ENCODE data around the gene SUMO3. TPM values are rescaled to one million over a fixed set of nuclear protein-coding genes. Genes with fewer than 3 reads are reported as not detected.

Gene SUMO3
- total and polyA plus RNA-seq, 2 of the 13 experiments (the other 11 are each of a cell fraction or from before 2014, with no cell fraction given), result 51.4 to 92.4 TPM

DNA sequence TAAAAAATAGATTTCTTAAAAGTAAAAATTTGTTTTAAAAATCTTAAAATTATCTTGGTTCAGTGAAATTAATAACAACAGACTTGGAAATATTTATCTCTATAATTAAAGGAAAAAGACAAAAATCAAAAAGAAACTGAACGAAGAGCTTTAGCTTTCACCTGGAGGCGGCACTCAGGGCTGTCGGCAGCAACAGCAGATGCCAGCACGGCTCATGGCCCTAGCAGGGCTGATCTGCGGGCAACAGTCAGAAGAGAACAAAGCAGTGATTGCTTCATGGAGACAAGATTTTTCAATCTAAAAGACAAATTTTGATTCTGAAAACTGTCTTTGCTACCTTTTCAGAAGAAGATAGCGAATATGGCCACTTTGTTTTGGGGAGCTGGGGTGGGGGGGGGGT, 38.9 kb downstream of the SUMO3 start:
- Histone ChIP-seq H3K27me3 (ENCODE audit: control insufficient read depth in 1 of 2, insufficient read depth in 2 of 2, low read length in 2 of 2) (no peaks in the 10 kb centered on the region), H3K9me3 (ENCODE audit: low read length) (no peaks in the 10 kb centered on the region), H3K4me3 (replicated peaks in 1 of 3; ENCODE audit: insufficient read depth in 1 of 3, low read depth in 2 of 3, low read length in 3 of 3) (no peak overlapping the region), H3K36me3 (replicated peaks in 1 of 2; ENCODE audit: control insufficient read depth in 1 of 2, insufficient read depth in 2 of 2, low read length in 2 of 2) (peaks cover 10 to 45% of the 10 kb centered on the region in 2 experiments), H2AFZ (ENCODE audit: low read length) (no peak overlapping the region), H3K4me2 (ENCODE audit: low read depth, low read length) (no peak overlapping the region), H4K20me1 (ENCODE audit: insufficient read depth, low read length) (no peaks in the 10 kb centered on the region; the same call in 1 of the 2 replicates), H3K27ac (ENCODE audit: extremely low read length, insufficient read depth, low read length) (peak overlapping the region; percentile 18), H3K9ac (ENCODE audit: insufficient read depth, low read depth, low read length) (no peak overlapping the region), H3K79me2 (ENCODE audit: insufficient read depth, low read length) (peaks cover 19% of the 10 kb centered on the region), H3K4me1 (ENCODE audit: insufficient read depth, low read length) (peaks cover 29% of the 10 kb centered on the region)
- 91% methylated on average over 6 of the region's 6 CpGs for WGBS (ENCODE audit: low lambda C conversion rate)
- ChIA-PET CTCF (ENCODE audit: low intra/inter-chr PET ratio, low total read pairs) (no interaction called here), POLR2A (interaction anchor here (0.6 to 0.7 kb wide), 2 partner anchors 23 to 39 kb away, joined by 3 to 4 read pairs; partner anchors contain the start of genes SUMO3 and UBE2G2)
- intact Hi-C loops (cut with micrococcal nuclease; ENCODE audit: unreplicated experiment) (no loop called here), in situ Hi-C loops (cut with HindIII; ENCODE audit: extremely low pct_ligation_motif_present, low pct_unique_long_range_greater_than_20kb) (no loop called here)
- DNase-seq (ENCODE audit: low spot score) (no peak), ATAC-seq (no peak), FAIRE-seq (no peak)
- BruUV-seq (replicated peaks), result no TSS peak
- TF ChIP-seq ZNF510 (CRISPR knock-in tag; IDR thresholded peaks at IDR 0.05; ENCODE audit: low read depth) (no peak), FOSL1 (CRISPR knock-in tag; IDR thresholded peaks at IDR 0.05; ENCODE audit: borderline replicate concordance) (no peak), ZNF850 (CRISPR knock-in tag; conservative IDR thresholded peaks at IDR 0.05) (no peak), NFIB (CRISPR knock-in tag; IDR thresholded peaks at IDR 0.05; ENCODE audit: borderline replicate concordance) (no peak), RARG (CRISPR knock-in tag; IDR thresholded peaks at IDR 0.05; ENCODE audit: low read depth) (no peak), KDM1A (CRISPR knock-in tag; IDR thresholded peaks at IDR 0.05) (no peak), HNRNPH1 (optimal IDR thresholded peaks at IDR 0.05; ENCODE audit: low read depth, low read length) (no peak), ZSCAN12 (CRISPR knock-in tag; IDR thresholded peaks at IDR 0.05) (no peak), NONO (IDR thresholded peaks at IDR 0.05) (no peak), NONO (CRISPR knock-in tag; conservative IDR thresholded peaks at IDR 0.05) (no peak)
- TF ChIP-seq, protein P1, sequence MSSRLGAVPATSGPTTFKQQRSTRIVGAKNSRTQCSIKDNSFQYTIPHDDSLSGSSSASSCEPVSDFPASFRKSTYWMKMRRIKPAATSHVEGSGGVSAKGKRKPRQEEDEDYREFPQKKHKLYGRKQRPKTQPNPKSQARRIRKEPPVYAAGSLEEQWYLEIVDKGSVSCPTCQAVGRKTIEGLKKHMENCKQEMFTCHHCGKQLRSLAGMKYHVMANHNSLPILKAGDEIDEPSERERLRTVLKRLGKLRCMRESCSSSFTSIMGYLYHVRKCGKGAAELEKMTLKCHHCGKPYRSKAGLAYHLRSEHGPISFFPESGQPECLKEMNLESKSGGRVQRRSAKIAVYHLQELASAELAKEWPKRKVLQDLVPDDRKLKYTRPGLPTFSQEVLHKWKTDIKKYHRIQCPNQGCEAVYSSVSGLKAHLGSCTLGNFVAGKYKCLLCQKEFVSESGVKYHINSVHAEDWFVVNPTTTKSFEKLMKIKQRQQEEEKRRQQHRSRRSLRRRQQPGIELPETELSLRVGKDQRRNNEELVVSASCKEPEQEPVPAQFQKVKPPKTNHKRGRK (CRISPR knock-in tag; IDR thresholded peaks at IDR 0.05), result no peak
- TF ChIP-seq, protein P2, sequence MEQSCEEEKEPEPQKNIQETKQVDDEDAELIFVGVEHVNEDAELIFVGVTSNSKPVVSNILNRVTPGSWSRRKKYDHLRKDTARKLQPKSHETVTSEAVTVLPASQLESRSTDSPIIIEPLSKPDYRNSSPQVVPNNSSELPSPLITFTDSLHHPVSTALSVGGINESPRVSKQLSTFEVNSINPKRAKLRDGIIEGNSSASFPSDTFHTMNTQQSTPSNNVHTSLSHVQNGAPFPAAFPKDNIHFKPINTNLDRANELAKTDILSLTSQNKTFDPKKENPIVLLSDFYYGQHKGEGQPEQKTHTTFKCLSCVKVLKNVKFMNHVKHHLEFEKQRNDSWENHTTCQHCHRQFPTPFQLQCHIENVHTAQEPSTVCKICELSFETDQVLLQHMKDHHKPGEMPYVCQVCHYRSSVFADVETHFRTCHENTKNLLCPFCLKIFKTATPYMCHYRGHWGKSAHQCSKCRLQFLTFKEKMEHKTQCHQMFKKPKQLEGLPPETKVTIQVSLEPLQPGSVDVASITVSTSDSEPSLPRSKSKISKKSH (CRISPR knock-in tag; IDR thresholded peaks at IDR 0.05; ENCODE audit: borderline replicate concordance), result no peak
- TF ChIP-seq, protein P3, sequence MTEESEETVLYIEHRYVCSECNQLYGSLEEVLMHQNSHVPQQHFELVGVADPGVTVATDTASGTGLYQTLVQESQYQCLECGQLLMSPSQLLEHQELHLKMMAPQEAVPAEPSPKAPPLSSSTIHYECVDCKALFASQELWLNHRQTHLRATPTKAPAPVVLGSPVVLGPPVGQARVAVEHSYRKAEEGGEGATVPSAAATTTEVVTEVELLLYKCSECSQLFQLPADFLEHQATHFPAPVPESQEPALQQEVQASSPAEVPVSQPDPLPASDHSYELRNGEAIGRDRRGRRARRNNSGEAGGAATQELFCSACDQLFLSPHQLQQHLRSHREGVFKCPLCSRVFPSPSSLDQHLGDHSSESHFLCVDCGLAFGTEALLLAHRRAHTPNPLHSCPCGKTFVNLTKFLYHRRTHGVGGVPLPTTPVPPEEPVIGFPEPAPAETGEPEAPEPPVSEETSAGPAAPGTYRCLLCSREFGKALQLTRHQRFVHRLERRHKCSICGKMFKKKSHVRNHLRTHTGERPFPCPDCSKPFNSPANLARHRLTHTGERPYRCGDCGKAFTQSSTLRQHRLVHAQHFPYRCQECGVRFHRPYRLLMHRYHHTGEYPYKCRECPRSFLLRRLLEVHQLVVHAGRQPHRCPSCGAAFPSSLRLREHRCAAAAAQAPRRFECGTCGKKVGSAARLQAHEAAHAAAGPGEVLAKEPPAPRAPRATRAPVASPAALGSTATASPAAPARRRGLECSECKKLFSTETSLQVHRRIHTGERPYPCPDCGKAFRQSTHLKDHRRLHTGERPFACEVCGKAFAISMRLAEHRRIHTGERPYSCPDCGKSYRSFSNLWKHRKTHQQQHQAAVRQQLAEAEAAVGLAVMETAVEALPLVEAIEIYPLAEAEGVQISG (CRISPR knock-in tag; IDR thresholded peaks at IDR 0.05), result no peak
- TF ChIP-seq, protein P4, sequence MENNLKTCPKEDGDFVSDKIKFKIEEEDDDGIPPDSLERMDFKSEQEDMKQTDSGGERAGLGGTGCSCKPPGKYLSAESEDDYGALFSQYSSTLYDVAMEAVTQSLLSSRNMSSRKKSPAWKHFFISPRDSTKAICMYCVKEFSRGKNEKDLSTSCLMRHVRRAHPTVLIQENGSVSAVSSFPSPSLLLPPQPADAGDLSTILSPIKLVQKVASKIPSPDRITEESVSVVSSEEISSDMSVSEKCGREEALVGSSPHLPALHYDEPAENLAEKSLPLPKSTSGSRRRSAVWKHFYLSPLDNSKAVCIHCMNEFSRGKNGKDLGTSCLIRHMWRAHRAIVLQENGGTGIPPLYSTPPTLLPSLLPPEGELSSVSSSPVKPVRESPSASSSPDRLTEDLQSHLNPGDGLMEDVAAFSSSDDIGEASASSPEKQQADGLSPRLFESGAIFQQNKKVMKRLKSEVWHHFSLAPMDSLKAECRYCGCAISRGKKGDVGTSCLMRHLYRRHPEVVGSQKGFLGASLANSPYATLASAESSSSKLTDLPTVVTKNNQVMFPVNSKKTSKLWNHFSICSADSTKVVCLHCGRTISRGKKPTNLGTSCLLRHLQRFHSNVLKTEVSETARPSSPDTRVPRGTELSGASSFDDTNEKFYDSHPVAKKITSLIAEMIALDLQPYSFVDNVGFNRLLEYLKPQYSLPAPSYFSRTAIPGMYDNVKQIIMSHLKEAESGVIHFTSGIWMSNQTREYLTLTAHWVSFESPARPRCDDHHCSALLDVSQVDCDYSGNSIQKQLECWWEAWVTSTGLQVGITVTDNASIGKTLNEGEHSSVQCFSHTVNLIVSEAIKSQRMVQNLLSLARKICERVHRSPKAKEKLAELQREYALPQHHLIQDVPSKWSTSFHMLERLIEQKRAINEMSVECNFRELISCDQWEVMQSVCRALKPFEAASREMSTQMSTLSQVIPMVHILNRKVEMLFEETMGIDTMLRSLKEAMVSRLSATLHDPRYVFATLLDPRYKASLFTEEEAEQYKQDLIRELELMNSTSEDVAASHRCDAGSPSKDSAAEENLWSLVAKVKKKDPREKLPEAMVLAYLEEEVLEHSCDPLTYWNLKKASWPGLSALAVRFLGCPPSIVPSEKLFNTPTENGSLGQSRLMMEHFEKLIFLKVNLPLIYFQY (CRISPR knock-in tag; IDR thresholded peaks at IDR 0.05; ENCODE audit: borderline replicate concordance), result no peak
